Amniotic epithelial cell (primary cell): Measurements from ENCODE around the gene PGM2L1.

Experiments used
- DNase-seq: peaks from one replicate; pipeline ENCODE4 v3.0.0-alpha.2; 2010; ENCODE audit warnings: low read depth

The PGM2L1 gene

DNA sequence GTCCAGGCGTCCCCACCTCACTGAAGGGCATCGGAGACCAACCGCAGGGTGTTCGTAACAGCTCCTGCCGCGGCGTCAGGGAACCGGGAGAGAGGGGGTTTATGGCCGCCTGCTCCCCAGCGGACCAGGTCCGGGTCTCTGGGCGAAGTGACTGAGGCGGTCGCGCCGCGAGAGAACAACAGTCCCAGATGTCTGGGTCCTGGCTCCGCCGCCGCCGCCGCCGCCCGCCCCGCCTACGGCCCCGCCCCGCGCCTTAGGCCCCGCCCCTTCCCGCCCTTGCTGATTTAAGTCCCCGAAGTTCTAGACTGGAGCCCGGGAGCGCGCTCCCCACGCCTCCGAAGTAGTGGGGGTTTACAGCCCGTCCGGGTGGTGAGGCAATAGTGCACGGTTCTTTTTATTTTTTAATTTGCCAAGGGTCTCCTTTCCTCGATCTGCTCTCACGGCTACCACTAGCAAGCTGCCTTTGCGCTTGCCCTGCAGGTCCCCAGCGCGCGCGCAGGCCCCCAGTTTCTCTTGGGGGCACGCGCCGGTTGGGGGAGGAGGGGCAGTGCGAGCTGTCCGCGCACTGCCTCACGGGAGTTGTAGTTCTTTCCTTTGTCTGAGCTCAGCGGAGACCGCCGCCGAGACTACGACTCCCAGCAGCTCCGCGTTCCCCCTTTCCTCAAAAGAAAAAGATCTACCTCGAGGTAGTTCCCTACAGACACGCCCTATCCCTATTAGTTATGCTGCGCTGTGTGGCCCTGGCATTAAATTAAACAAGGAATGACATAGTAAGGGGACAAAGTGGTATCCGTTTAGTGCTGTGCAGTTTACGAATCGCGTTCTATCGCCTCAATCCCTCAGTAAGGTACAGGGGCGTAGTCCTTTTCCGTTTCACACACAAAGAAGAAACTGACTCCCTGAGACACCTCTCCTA, at the start of gene PGM2L1:
Gene PGM2L1, minus strand, starts transcription at position 190 of the 916 bp plus-strand sequence. CDS start 272 bp downstream, outside the sequence.
- peak; percentile 86 for DNase-seq

DNA sequence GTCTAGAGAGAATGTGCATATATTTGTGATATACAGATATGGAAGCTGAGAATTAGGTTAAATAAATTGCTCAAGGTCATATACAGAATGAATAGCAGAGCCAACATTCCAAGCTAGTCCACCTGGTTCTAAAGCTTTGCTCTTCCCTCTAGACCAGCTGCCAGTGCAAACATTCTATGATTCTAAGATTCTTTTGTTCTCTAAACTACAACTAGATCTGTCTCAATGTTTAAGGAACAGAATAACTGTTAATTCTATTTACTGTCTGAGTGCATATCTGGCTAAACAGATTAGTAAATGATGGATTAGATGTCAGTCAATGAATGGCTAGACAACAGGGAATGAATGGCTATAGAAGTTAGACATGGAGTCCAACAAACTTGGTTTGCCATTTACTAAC, 49.5 kb upstream of the PGM2L1 start:
- DNase-seq: no peak

DNA sequence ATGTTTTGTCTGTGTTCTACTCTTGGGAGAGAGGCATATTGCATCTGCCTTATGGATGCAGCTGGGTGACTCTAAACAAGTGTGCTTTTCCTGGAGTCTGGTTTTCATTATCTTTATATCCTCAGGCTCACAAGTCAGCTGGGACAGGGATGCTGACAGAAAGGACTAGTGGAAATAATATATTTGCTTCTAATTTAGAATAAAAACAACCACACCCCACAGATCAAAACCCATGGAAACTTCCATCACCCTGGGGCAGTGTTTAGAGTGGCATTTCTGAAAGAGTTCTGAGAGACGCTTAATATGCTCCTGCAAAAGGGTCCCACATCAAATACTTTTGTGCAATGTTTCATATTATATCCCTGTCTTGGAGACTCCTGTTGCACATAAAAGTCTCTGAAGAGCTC, 48.3 kb upstream of the PGM2L1 start:
- no peak for DNase-seq

DNA sequence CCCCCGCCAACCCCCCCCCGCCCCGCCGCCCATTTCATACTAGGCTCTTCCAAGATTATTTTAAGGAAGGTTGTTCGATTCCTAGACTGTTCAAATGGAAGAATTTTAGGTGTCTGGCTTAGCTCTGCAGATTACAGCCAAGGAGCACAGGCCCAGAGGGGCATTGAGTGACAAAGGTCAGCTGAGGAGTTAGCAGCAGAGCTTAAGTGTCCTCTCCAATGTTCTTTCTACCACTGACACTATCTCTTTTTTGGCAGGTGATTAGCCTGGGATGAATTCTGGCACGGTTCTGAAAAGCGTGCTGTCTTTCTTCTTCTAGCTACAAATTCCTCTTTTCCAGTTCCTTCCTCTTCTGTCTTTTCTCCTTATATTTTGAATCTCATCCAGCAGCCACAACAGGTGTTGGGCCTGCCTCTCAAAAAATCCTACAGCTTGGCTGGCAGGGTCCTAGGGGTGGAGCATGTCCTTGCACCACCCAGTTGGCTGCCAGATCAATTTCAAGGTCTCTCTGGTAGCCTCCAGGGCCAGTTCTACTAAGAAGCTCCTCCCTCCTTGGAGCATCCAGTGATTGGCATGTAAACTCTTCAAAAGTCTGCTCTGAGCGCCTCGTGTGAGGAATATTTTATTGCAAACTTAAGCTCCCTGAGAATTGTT, 46.1 kb upstream of the PGM2L1 start:
- no peak for DNase-seq

DNA sequence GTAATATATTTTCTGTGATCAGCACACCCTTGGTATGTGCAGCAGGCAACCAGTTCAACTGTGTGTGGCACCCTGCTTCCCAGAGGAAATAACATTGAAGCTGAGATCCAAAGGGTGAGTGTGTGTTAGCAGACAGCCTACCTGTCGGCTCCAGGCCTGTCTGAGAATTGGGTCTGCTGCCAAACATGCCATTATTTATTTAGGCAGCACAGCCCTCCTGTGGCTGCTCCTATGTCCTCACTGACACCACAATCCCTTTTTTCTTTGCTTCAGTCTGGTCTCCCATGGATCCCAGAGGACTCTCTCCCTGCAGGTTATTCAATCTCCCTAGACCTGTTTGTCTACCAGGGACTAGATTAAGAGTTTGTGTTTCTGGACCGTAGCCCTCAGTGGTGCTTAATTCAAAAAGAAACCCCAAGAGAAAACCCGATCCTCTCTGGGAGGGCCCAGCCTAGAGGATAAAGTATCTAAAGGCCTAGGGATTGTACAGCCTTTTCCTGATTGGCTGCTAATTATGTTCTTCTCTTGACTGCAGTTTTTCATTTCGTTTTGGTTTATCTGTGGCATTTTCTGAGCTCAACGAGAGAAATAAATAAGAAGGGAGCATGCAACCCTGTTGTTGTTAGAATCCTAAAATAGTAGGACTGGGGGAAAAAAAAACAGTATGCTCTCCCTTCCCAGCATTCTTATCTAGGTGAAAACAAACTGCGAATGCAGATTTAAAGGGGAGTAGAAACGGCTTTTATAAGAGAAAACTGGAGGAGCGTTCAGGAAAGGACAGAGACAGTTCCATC, 45.0 kb upstream of the PGM2L1 start:
- DNase-seq: no peak

DNA sequence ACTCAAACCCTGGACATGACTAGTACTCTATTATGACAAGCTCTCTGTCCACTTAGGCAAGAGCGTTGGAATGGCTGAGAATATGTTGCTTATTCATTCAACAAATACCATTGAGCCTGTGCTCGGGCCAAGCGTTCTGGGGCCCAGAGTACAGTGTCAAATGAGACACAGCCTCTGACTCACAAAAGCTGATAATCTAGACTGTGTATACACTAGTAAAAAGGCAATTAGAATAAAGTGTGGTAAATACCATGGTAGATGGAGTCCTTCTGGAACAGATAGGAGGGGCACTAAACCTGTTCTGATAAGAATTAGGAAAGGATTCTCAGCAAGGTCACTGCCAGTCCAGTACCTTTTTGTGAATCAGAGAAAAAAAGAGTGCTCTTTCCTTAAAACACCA, 44.4 kb upstream of the PGM2L1 start:
- DNase-seq: peak; percentile 56

DNA sequence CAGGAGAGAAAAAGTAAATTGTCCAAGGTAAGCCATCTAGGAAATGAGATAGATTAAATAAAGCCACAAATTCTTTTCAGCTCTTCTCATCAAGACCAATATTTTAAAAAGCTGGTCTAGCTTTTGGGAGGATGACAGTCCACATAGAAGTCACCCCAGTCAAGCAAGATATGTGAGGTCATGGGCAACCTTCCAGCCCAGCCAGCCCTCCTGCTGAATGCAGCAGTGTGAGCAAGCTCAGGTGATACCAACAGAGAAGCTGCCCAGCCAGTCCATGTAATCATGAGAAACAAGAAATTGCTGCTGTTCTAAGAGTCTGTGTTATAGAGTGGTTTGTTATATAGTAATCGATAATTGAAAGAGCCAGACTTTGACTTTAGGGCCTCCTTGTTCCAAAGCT, 40.4 kb upstream of the PGM2L1 start:
- no peak for DNase-seq

DNA sequence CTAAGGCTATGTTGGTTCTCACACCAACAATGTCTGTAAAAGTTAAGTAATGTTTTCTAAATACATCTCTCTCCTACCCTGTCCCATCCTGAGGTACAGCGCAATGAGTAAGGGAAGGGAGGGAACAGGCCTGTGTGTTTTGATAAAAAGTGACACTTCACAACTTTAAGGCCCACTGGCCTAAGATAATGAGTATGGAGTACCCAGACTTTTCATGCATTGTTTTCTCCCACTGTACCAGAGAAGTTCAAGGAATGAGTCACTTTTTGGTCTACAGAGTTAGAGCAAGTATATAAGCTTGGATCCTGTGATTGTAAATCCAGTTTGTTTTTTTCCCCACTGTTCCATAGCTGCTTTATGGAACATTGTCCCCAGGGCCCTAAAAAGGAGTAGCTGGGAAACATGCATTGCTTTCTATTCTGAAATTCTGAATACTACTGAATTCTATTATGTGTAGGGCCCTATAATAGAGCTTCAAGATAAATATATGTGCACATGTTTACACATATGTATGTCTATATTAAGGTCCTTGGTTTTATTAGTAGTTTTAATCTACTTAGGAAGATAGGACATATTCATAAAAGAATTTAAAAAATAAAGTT, 39.3 kb upstream of the PGM2L1 start:
- DNase-seq: no peak

DNA sequence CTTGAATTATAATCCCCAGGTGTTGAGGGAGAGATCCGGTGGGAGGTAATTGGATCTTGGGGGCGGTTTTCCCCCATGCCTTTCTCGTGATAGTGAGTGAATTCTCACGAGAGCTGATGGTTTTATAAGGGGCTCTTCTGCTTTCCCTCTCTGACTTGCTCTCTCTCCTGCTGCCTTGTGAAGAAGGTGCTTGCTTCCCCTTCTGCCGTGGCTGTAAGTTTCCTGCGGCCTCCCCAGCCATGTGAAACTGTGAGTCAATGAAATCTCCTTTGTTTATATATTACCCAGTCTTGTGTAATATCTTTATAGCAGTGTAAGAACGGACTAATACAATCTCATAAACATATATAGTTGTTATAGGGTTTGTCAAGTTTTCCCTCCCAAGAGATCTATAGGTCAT, 36.3 kb upstream of the PGM2L1 start:
- DNase-seq: no peak

DNA sequence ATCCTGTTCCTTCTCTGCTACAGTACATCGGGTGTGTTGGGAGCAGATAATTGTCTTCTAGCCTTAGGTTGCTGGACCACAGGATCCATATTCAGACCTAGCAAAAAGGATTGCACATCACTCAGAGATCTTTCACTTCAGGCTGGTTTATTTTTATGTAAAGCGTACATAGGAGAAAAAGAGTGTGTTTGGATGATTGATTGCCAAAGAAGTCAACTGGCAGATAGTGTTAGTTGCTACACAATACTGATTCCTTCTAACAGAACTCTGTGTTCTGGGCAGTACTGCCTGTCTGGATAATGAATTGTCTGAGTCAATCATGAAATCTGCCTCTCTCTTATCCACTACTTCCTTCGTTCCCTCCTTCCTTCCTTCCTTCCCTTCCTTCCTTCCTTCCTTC, 31.0 kb upstream of the PGM2L1 start:
- DNase-seq: no peak

DNA sequence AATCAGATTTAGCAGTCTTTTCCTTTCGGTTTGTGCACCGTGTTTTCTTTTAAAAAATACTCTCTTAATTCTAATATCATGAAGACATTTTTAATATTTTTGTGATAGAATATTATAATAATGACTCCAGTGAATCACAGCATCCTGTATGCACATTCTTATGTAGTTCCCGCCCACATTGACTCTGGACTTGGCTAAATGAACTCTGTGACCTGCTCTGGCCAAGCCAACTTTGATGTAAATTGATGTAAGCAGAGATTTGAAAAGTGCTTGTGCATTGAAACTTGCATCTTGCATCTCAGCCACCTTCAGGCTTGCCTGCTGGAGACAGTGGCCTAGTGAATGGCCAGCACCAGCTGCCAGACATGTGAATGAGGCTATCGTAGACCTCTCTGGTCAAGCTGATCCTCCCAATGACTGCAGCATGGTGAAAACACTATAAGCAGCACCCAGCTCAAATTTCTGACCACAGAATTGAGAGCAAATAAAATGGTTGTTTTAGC, 29.2 kb upstream of the PGM2L1 start:
- DNase-seq: no peak

DNA sequence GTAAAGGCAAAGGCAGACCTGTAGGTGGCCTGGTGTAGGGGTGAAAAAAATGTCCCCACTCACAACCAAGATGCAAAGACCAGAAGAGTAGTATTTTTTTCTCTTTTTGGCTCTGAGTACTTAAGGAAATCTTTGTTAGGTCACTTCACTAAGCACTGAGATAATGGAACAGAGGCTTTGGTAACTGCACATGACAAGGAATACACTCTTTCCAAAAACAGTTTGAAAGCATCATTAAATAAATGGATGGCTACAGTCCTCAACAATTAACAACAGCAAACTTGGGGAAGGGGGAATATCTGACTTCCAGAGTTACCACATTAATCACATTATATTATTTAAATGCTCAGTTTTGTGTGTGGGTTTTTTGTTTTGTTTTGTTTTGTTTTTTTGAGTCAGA, 26.9 kb upstream of the PGM2L1 start:
- DNase-seq: no peak

DNA sequence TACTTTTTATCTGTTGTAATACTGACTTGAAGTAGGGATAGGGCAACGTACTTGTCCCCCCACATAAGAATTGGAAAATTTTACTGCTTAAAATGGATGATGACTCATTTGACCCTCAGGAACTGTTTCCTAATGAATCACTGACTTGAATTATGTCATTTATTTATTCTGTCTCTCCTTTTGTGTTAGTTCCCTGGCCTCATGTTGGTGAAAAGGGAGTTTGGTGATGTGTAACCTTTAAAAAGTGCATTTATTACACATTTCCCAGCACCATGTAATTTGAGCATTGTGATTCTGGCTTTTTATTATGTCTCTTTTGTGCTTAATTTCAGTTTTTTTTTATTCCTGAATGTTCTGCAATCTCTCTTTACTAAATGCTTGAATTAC, 20.3 kb upstream of the PGM2L1 start:
- DNase-seq: peak; percentile 48

DNA sequence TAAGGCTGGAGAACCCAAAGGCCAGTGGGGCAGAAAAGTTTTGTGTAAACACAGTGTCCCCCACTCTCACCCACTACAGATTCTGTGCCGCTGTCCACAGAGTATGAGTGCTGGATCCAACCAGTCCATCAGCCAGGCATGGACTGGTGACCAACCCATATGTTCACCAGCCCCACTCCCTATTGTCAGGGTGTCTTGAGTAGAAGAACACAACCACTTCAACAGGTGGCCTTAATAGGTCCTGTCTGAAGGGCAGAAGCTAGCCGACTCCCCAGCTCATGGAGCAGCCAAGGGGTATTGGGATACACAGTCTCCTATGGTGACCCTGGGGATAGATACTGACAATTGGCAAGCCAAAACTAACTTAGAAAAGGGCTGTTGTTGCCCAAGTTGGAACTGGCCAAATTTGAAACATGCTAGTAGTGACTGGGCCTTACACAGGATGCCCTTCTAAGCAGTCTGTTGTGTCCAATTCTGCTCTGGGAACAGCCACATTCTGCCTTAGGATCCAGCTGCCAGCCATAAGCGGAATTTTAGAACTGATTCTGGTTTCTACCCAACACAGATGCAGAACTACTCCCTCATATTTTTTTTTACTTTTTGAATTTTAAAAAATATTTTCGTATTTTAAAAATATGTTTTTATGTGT, 19.8 kb upstream of the PGM2L1 start:
- peak; percentile 17 for DNase-seq

DNA sequence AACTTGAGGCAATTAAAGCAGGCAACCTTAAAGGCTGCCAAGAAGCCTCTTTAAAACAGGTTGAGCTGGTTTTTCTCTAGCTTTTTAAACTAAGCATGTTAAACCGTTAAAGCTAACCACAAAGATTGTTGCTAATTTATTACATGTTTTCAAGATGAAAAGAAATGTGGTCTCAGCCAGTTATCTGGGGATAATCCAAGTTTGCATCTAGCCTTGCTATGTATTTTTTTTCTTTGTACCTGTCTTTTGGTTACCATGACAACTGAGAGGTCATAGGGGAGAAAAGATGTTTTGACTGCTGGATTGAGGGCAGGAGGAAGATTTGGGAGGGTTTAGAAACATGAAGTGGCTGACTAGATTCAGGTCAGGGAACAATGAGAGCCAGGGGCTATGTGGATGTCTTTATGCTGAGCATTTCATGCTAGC, 19.2 kb upstream of the PGM2L1 start:
- peak; percentile 58 for DNase-seq

DNA sequence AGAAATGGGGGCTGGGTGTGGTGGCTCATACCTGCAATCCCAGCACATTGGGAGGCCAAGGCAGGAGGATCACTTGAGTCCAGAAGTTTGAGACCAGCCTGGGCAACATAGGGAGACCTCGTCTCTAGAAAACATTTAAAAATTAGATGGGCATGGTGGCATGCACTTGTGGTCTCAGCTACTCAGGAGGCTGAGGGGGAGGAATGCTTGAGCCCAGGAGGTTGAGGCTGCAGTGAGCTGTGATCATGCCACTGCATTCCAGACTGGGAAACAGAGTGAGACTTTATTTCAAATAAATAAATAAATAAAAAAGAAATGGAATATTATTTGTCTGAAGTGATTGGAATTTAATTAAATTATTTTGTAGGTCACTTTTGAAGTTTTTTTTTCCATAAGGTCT, 18.7 kb upstream of the PGM2L1 start:
- DNase-seq: peak; percentile 8

DNA sequence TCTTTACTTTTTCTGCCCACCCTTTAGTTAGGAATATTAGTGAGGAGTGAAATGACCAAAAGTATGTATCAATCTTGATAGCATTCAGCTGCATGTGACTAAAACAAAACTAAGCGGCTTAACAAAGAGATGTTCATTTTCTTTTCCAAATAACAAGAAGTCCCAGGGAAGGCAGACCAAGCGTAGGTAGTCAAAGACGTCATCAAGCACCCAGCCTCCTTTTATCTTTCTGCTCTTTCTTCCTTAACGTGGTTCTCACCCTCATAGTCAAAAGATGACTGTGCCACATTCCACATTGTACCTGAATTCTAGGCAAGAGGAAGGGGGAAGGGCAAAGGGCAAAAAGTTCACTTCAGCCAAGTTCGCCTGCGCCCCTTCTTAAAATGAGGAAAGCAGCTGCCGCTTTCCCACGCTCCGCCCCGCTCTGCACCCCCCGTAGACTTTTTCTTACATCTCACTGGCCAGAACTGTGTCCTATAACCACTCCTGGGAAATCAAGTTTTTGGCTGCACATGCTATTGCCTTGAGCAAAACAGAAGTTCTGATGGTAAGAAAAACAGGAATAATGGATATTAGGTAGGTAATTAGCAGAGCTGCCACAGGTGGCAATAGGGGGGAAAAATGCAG, 14.6 kb upstream of the PGM2L1 start:
- DNase-seq: no peak

DNA sequence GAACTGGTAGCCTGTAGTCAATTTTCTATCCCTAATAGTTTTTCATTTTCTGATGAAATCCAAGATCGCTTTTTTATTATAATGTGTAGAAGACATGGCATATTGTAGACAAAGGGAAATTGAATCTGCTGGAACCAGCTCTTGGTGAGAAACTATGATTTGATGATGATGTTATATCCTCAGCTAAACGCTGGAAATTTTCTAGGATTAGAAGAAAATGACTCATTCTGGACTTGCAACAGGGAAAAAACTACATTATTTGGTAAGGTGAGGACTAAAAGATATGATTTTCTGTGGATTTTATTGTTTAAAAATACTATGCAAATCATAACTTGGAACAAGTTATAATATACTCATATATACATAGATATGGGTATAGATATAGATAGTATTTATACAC, 14.1 kb upstream of the PGM2L1 start:
- peak; percentile 45 for DNase-seq

DNA sequence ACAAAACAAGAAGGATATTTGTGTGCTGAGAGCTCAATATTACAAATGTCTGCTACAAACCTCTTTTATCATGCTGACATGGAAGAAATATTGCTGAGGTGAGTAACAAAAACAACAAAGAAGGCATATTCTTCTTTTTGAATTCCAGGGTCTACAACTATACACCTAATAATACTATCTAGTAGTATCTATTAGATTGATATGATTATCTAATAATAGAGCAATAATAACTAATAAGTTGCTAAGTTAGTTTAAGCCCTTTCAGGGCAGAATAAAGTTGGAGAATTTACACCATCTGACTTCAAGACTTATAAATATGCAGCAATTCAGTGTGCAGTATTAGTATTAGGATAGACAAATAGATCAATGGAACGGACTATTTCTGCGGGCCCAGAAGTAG, 11.4 kb upstream of the PGM2L1 start:
- DNase-seq: no peak

DNA sequence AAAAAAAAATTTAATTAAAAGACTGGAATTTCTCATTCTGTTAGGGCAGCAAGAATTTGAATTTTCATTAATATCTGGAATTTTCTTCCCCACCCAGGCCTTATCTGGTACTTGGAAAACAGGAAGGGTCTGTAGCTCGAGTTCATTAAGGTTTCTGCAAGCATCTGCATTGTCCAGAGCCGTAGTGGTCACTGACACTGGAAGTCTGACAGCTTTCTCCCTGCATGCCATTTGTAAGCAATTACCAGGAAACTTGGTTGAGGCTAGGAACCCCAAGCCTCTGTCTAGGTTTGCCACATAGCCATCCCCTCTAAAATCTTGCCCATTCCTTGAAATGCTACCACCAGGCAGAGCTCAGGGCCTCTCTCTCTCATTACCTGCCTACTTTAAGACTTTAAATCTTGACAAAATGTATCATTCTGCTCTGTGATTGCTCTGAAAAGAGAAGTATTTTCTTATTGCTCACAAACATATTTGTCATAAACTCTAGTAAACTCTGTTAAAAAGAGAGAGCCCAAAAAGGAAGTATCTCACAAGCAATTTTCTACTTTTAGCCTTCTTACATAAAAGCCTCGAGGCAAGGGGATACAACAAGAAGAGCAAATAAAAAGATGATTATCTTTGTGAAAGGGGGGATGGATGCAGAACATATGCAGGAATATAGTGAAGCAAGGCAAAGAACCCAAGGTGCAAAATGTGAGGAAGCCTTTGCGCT, 5.5 kb upstream of the PGM2L1 start:
- no peak for DNase-seq
